Esophagus squamous epithelium (tissue), 4 donors: ENCODE data around the gene WT1.

Experiments
- POLR2A ChIP-seq, 4 donors: fragments of 450-650 bp; IDR thresholded peaks; one replicate each; pipeline ENCODE4 v1.6.1; 2017; ENCODE audit warnings: antibody characterized with exemption in 4 of 4, mild to moderate bottlenecking in 4 of 4, moderate library complexity in 3 of 4
- TF ChIP-seq, protein P1 (sequence below), 6 experiments: fragments of 450-650 bp in 4 of 6; fragments of 200-600 bp in 2 of 6; sonication (generic) in 2 of 6; IDR thresholded peaks; one replicate each; pipeline ENCODE4 v1.5.1; 2016 to 2019; ENCODE audit warnings: antibody characterized with exemption in 6 of 6, mild to moderate bottlenecking in 4 of 6, moderate library complexity in 4 of 6

DNA sequence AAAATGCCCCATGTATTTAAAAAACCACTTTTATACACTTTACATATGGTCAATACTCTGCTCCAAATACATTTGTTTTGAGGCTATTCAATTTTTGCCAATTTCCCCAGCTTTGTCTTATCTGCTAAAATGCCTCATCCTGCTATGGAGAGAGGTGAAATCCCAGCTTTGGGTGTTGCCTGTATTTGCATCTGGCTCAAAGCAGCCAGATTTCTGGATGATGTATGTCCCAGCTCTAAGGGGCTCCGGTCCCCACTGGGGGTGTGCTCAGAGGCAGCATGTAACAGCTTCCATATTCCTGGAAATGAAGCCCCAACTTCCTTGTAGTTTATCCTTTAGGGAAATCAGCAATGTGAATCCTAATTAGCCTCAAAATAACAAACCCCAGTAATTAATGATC, 59.5 kb downstream of the WT1 start:
- TF ChIP-seq POLR2A (IDR thresholded peaks at IDR 0.05), result no peak
- TF ChIP-seq, protein P1, sequence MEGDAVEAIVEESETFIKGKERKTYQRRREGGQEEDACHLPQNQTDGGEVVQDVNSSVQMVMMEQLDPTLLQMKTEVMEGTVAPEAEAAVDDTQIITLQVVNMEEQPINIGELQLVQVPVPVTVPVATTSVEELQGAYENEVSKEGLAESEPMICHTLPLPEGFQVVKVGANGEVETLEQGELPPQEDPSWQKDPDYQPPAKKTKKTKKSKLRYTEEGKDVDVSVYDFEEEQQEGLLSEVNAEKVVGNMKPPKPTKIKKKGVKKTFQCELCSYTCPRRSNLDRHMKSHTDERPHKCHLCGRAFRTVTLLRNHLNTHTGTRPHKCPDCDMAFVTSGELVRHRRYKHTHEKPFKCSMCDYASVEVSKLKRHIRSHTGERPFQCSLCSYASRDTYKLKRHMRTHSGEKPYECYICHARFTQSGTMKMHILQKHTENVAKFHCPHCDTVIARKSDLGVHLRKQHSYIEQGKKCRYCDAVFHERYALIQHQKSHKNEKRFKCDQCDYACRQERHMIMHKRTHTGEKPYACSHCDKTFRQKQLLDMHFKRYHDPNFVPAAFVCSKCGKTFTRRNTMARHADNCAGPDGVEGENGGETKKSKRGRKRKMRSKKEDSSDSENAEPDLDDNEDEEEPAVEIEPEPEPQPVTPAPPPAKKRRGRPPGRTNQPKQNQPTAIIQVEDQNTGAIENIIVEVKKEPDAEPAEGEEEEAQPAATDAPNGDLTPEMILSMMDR (IDR thresholded peaks at IDR 0.05), result no peak
